HCT116 (cell line): ENCODE data around the gene ZNF708. TPM values are rescaled to one million over a fixed set of nuclear protein-coding genes. Genes with fewer than 3 reads are reported as not detected.

Experiments
- ATAC-seq: fragments of 200-7000 bp; cut with Tn5 transposase; 2 replicates; pipeline ENCODE4 v1.9.1; 2020; ENCODE audit warnings: mild to moderate bottlenecking, moderate library complexity
- BruUV-seq: library from RNA; stranded (reverse); fragments of 400-500 nt; replicated peaks from 2 replicates; lab custom pipeline; 2021; lab: Mats Ljungman, UMichigan
- CTCF ChIA-PET: fragments of 300-600 bp; sonication (Branson Sonifier 250); formaldehyde crosslinking; loops from one replicate; lab custom pipeline; 2021; ENCODE audit warnings: antibody characterized with exemption; lab: Charles Lee
- POLR2A ChIA-PET: fragments of 300-600, 350-600 bp; sonication (Branson Sonifier 250); formaldehyde crosslinking; loops from one replicate; lab custom pipeline; 2021; ENCODE audit warnings: antibody characterized with exemption; lab: Charles Lee
- RAD21 ChIA-PET, 2 experiments: fragments of 300-600 bp; sonication (Branson Sonifier 250); formaldehyde crosslinking; loops; one replicate each; lab custom pipeline; 2023; ENCODE audit warnings: low total read pairs in 2 of 2; ENCODE audit not compliant: uncharacterized antibody in 2 of 2, unreplicated experiment in 2 of 2, low non-redundant PET in 1 of 2; lab: Charles Lee
- DNase-seq: peaks from one replicate; pipeline ENCODE4 v3.0.0-alpha.2; 2010; ENCODE audit warnings: low read depth, low spot score
- H2AFZ ChIP-seq: fragments of 200-600 bp; shearing (Covaris generic), sonication (generic); 2 replicates; pipeline ENCODE4 v1.6.1; 2017; ENCODE audit warnings: low read depth, mixed run types, mixed read lengths, antibody characterized with exemption, low read length; ENCODE audit not compliant: poor library complexity, severe bottlenecking
- H3K27ac ChIP-seq: 2 replicates; pipeline ENCODE4 v1.5.1; 2012; ENCODE audit warnings: low read depth, low read length
- H3K27me3 ChIP-seq: fragments of 200-600 bp; sonication (generic); 2 replicates; pipeline ENCODE4 v1.6.1; 2016; ENCODE audit warnings: mixed run types, low read length, mixed read lengths; ENCODE audit not compliant: insufficient read depth
- H3K36me3 ChIP-seq, 2 experiments: fragments of 200-500 bp in 1 of 2; fragments of 200-600 bp in 1 of 2; sonication (Bioruptor generic) in 1 of 2; sonication (generic) in 1 of 2; 2 replicates each; pipeline versions ENCODE4 v1.5.1 to v1.6.1; 2014 to 2016; ENCODE audit warnings: low read length in 2 of 2, inconsistent platforms in 1 of 2, mixed read lengths in 1 of 2, mixed run types in 1 of 2; ENCODE audit not compliant: insufficient read depth in 2 of 2, control insufficient read depth in 1 of 2
- H3K4me1 ChIP-seq, 2 experiments: fragments of 200-600 bp in 1 of 2; sonication (generic) in 1 of 2; 2 replicates each; pipeline versions ENCODE4 v1.5.1 to v1.6.1; 2012 to 2017; ENCODE audit warnings: low read length in 2 of 2, inconsistent platforms in 1 of 2, mild to moderate bottlenecking in 1 of 2, mixed read lengths in 1 of 2, mixed run types in 1 of 2, moderate library complexity in 1 of 2; ENCODE audit not compliant: insufficient read depth in 2 of 2, control insufficient read depth in 1 of 2
- H3K4me2 ChIP-seq: fragments of 200-600 bp; sonication (generic); 2 replicates; pipeline ENCODE4 v1.6.1; 2017; ENCODE audit warnings: mixed run types, low read length, mixed read lengths
- H3K4me3 ChIP-seq, 2 experiments: fragments of 200-600 bp in 1 of 2; sonication (generic) in 1 of 2; replicated peaks in 1 of 2; 2 replicates each; pipeline ENCODE4 v1.5.1; 2011 to 2016; ENCODE audit warnings: low read length in 2 of 2, control low read depth in 1 of 2, low read depth in 1 of 2, mild to moderate bottlenecking in 1 of 2, mixed read lengths in 1 of 2, mixed run types in 1 of 2
- H3K79me2 ChIP-seq: fragments of 200-600 bp; sonication (generic); 2 replicates; pipeline ENCODE4 v1.6.1; 2017; ENCODE audit warnings: mild to moderate bottlenecking, mixed run types, low read length, moderate library complexity, mixed read lengths; ENCODE audit not compliant: insufficient read depth
- H3K9ac ChIP-seq: fragments of 200-600 bp; sonication (generic); 2 replicates; pipeline ENCODE4 v1.6.1; 2016; ENCODE audit warnings: low read length, mixed read lengths
- H3K9me2 ChIP-seq: fragments of 200-600 bp; sonication (generic), shearing (Covaris generic); 2 replicates; pipeline ENCODE4 v1.6.1; 2017; ENCODE audit warnings: mixed run types, mild to moderate bottlenecking, moderate library complexity; ENCODE audit not compliant: insufficient read depth
- H3K9me3 ChIP-seq, 2 experiments: fragments of 200-500 bp in 1 of 2; fragments of 200-600 bp in 1 of 2; sonication (Bioruptor generic) in 1 of 2; sonication (generic) in 1 of 2; 2 replicates each; pipeline ENCODE4 v1.6.1; 2014 to 2017; ENCODE audit warnings: low read length in 2 of 2, mixed read lengths in 2 of 2, inconsistent platforms in 1 of 2, low read depth in 1 of 2, mild to moderate bottlenecking in 1 of 2, mixed run types in 1 of 2, moderate library complexity in 1 of 2; ENCODE audit not compliant: control insufficient read depth in 1 of 2, insufficient read depth in 1 of 2
- H4K20me1 ChIP-seq: fragments of 200-600 bp; sonication (generic), shearing (Covaris generic); 2 replicates; pipeline ENCODE4 v1.6.1; 2017; ENCODE audit warnings: mixed run types, mild to moderate bottlenecking, moderate library complexity; ENCODE audit not compliant: insufficient read depth
- CBX3 ChIP-seq: IDR thresholded peaks from 2 replicates; pipeline ENCODE4 v1.6.1; 2012; ENCODE audit warnings: low read depth
- CEBPB ChIP-seq: IDR thresholded peaks from 2 replicates; pipeline ENCODE4 v1.6.1; 2012; ENCODE audit warnings: low read depth
- CTCF ChIP-seq, 3 experiments: fragments of 200-600 bp in 1 of 3; sonication (generic) in 1 of 3; IDR thresholded peaks in 2 of 3; conservative IDR thresholded peaks in 1 of 3; 2 replicates each; pipeline ENCODE4 v1.5.1; 2012 to 2017; ENCODE audit warnings: low read depth in 2 of 3, low read length in 2 of 3, antibody characterized with exemption in 1 of 3, borderline replicate concordance in 1 of 3, control low read depth in 1 of 3, mild to moderate bottlenecking in 1 of 3, mixed read lengths in 1 of 3, mixed run types in 1 of 3, moderate library complexity in 1 of 3; ENCODE audit not compliant: insufficient read depth in 1 of 3
- EGR1 ChIP-seq: IDR thresholded peaks from 2 replicates; pipeline ENCODE4 v1.6.1; 2012; ENCODE audit warnings: low read depth
- FOSL1 ChIP-seq: IDR thresholded peaks from 2 replicates; pipeline ENCODE4 v1.6.1; 2012; ENCODE audit warnings: low read depth
- MAX ChIP-seq: IDR thresholded peaks from 2 replicates; pipeline ENCODE4 v1.6.1; 2012
- POLR2AphosphoS5 ChIP-seq: IDR thresholded peaks from 2 replicates; pipeline ENCODE4 v1.6.1; 2011; ENCODE audit warnings: mild to moderate bottlenecking, low read depth, low read length, moderate library complexity
- YY1 ChIP-seq: IDR thresholded peaks from 2 replicates; pipeline ENCODE4 v1.6.1; 2011; ENCODE audit warnings: low read length, low read depth, moderate library complexity, mild to moderate bottlenecking; ENCODE audit not compliant: insufficient replicate concordance; ENCODE audit errors: extremely low read depth
- ZFX ChIP-seq: fragments of 450-650 bp; IDR thresholded peaks from 2 replicates; pipeline ENCODE4 v1.6.1; 2017
- intact Hi-C: fragments of 100-400 bp; cut with micrococcal nuclease; formaldehyde crosslinking; loops from 2 replicates; pipeline ENCODE4 v1.10.0; 2022
- total RNA-seq: library from RNA; stranded (reverse); gene quantifications from one replicate; pipeline ENCODE4 v1.2.1, GENCODE V29; 2021; ENCODE audit not compliant: unreplicated experiment
- TF ChIP-seq, protein P1 (sequence below): IDR thresholded peaks from 2 replicates; pipeline ENCODE4 v1.6.1; 2011; ENCODE audit warnings: mild to moderate bottlenecking, low read length, moderate library complexity; ENCODE audit not compliant: insufficient replicate concordance; ENCODE audit errors: extremely low read depth
- TF ChIP-seq, protein P2 (sequence below): IDR thresholded peaks from 2 replicates; pipeline ENCODE4 v1.6.1; 2012; ENCODE audit warnings: low read depth

ZNF708 gene
- total RNA-seq, 1 experiment from 2014 or later: 5.3 TPM

DNA sequence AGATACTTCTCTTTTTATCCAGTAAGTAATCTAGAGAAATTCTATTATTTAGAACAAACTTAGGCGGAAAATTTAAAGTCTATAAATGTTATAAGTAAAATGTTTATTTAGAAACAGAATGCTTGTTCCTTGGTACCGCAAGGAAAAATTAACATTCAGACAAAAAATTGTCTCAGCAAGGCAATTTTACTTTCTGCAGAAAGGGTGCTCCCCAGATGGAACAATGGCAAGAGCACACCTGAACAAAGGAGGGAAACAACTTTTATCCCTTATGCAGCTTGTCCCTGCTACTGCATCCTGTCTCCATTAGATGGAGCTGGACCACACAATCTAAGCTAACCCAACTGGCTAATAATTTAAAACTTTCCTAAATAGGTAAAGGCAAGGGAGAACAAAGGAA lies 6.5 kb upstream of the ZNF708 start:
- CTCF ChIA-PET: no interaction called here
- intact Hi-C loops: no loop called here

GRCh38 chr19:21328406-21328805 lies 804 bp downstream of the ZNF708 start:
- no peak for ATAC-seq
- CTCF ChIA-PET: no interaction called here
- peaks cover 28% of the 10 kb centered on the region for H3K79me2 ChIP-seq
- TF ChIP-seq ZFX: no peak
- no peak for TF ChIP-seq YY1
- no peak for TF ChIP-seq CTCF (IDR thresholded peaks at IDR 0.05 in 2 of 3, conservative IDR thresholded peaks at IDR 0.05 in 1 of 3; ENCODE audit: borderline replicate concordance in 1 of 3, insufficient read depth in 1 of 3, low read depth in 2 of 3, low read length in 2 of 3)
- no peak for TF ChIP-seq FOSL1
- TF ChIP-seq, protein P1, sequence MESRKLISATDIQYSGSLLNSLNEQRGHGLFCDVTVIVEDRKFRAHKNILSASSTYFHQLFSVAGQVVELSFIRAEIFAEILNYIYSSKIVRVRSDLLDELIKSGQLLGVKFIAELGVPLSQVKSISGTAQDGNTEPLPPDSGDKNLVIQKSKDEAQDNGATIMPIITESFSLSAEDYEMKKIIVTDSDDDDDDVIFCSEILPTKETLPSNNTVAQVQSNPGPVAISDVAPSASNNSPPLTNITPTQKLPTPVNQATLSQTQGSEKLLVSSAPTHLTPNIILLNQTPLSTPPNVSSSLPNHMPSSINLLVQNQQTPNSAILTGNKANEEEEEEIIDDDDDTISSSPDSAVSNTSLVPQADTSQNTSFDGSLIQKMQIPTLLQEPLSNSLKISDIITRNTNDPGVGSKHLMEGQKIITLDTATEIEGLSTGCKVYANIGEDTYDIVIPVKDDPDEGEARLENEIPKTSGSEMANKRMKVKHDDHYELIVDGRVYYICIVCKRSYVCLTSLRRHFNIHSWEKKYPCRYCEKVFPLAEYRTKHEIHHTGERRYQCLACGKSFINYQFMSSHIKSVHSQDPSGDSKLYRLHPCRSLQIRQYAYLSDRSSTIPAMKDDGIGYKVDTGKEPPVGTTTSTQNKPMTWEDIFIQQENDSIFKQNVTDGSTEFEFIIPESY: no peak
- TF ChIP-seq POLR2AphosphoS5: no peak
- TF ChIP-seq CEBPB: no peak
- TF ChIP-seq EGR1: no peak
- TF ChIP-seq, protein P2, sequence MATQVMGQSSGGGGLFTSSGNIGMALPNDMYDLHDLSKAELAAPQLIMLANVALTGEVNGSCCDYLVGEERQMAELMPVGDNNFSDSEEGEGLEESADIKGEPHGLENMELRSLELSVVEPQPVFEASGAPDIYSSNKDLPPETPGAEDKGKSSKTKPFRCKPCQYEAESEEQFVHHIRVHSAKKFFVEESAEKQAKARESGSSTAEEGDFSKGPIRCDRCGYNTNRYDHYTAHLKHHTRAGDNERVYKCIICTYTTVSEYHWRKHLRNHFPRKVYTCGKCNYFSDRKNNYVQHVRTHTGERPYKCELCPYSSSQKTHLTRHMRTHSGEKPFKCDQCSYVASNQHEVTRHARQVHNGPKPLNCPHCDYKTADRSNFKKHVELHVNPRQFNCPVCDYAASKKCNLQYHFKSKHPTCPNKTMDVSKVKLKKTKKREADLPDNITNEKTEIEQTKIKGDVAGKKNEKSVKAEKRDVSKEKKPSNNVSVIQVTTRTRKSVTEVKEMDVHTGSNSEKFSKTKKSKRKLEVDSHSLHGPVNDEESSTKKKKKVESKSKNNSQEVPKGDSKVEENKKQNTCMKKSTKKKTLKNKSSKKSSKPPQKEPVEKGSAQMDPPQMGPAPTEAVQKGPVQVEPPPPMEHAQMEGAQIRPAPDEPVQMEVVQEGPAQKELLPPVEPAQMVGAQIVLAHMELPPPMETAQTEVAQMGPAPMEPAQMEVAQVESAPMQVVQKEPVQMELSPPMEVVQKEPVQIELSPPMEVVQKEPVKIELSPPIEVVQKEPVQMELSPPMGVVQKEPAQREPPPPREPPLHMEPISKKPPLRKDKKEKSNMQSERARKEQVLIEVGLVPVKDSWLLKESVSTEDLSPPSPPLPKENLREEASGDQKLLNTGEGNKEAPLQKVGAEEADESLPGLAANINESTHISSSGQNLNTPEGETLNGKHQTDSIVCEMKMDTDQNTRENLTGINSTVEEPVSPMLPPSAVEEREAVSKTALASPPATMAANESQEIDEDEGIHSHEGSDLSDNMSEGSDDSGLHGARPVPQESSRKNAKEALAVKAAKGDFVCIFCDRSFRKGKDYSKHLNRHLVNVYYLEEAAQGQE: no peak
- TF ChIP-seq MAX: no peak
- TF ChIP-seq CBX3: no peak

More for the DNA sequence above, 6.5 kb upstream of the ZNF708 start:
- Histone ChIP-seq H3K9me3 (peaks cover 10 to 17% of the 10 kb centered on the region in 2 experiments; a peak in 2 of 4 replicates), H3K9me2 (no peaks in the 10 kb centered on the region), H2AFZ (no peak overlapping the region), H3K4me1 (no peaks in the 10 kb centered on the region), H3K4me3 (no peak overlapping the region), H3K27me3 (no peaks in the 10 kb centered on the region), H3K27ac (no peak overlapping the region), H3K36me3 (no peaks in the 10 kb centered on the region), H3K9ac (no peak overlapping the region), H3K79me2 (no peaks in the 10 kb centered on the region), H4K20me1 (no peaks in the 10 kb centered on the region), H3K4me2 (no peak overlapping the region)
- ATAC-seq (no peak), DNase-seq (no peak)
- TF ChIP-seq CEBPB (no peak), POLR2AphosphoS5 (no peak)
- no TSS peak for BruUV-seq
- RAD21 ChIA-PET: no interaction called here
- POLR2A ChIA-PET: no interaction called here

More at GRCh38 chr19:21328406-21328805, 804 bp downstream of the ZNF708 start:
- H3K27ac ChIP-seq: peak overlapping the region; percentile 65; the same call in 1 of the 2 replicates
- BruUV-seq: no TSS peak
- peaks cover 0 to 10% of the 10 kb centered on the region in 2 experiments; a peak in 2 of 4 replicates for H3K36me3 ChIP-seq
- H3K9ac ChIP-seq: peak overlapping the region; percentile 75
- ChIA-PET POLR2A (interaction anchor here (0.9 to 1.7 kb wide), 3 partner anchors 10 to 308 kb away, joined by 3 to 8 read pairs (median 5); partner anchors contain the start of genes ZNF430 and ZNF738), RAD21 (no interaction called here)
- intact Hi-C loops: no loop called here
- H3K4me1 ChIP-seq: peaks cover 6% of the 10 kb centered on the region in 2 experiments; a peak in 3 of 4 replicates
- no peaks in the 10 kb centered on the region for H3K9me2 ChIP-seq
- H3K4me2 ChIP-seq: peak overlapping the region; percentile 73
- H3K4me3 ChIP-seq: peak overlapping the region; percentile 72 to 76
- H3K9me3 ChIP-seq: peaks cover 0 to 4% of the 10 kb centered on the region in 2 experiments; a peak in 2 of 4 replicates
- H3K27me3 ChIP-seq: no peaks in the 10 kb centered on the region
- DNase-seq: no peak
- no peaks in the 10 kb centered on the region for H4K20me1 ChIP-seq
- H2AFZ ChIP-seq: peak overlapping the region; percentile 58
